HepG2 (cell line): ENCODE data around the gene RGS19. TPM values are rescaled to one million over a fixed set of nuclear protein-coding genes. Genes with fewer than 3 reads are reported as not detected.

Experiments
- ARNT2 ChIP-seq: sonication (generic); formaldehyde crosslinking; IDR thresholded peaks from 2 replicates; pipeline ENCODE4 v1.8.0; 2022; ENCODE audit warnings: mild to moderate bottlenecking, low read depth, missing genetic modification reagents, moderate library complexity
- ATF1 ChIP-seq: IDR thresholded peaks from 2 replicates; pipeline ENCODE4 v1.6.1; 2016; ENCODE audit warnings: mild to moderate bottlenecking, control low read depth
- BRD4 ChIP-seq: sonication (generic); formaldehyde crosslinking; IDR thresholded peaks from 2 replicates; pipeline ENCODE4 v1.4.0; 2020; ENCODE audit warnings: missing genetic modification reagents
- CHCHD3 ChIP-seq: sonication (generic); formaldehyde crosslinking; IDR thresholded peaks from 2 replicates; pipeline ENCODE4 v1.8.0; 2022; ENCODE audit warnings: mild to moderate bottlenecking, missing genetic modification reagents, moderate library complexity
- CHD2 ChIP-seq: IDR thresholded peaks from 2 replicates; pipeline ENCODE4 v1.6.1; 2011; ENCODE audit warnings: low read depth, low read length, improper control_type of control experiment
- ESRRA ChIP-seq: sonication (generic); formaldehyde crosslinking; IDR thresholded peaks from 2 replicates; pipeline ENCODE4 v1.5.1; 2020; ENCODE audit warnings: mild to moderate bottlenecking, low read depth, missing genetic modification reagents
- GTF2F1 ChIP-seq: fragments of 150-350 bp; IDR thresholded peaks from 2 replicates; pipeline ENCODE4 v1.6.1; 2014; ENCODE audit warnings: low read length
- HOXA5 ChIP-seq: sonication (generic); formaldehyde crosslinking; IDR thresholded peaks from 2 replicates; pipeline ENCODE4 v1.4.0; 2020; ENCODE audit warnings: missing genetic modification reagents
- ISL2 ChIP-seq: sonication (generic); formaldehyde crosslinking; IDR thresholded peaks from 2 replicates; pipeline ENCODE4 v1.5.0; 2020; ENCODE audit warnings: missing genetic modification reagents
- KDM5A ChIP-seq: fragments of 200-600 bp; sonication (generic); IDR thresholded peaks from 2 replicates; pipeline ENCODE4 v1.7.0; 2018; ENCODE audit warnings: antibody characterized with exemption, mild to moderate bottlenecking, low read length, borderline replicate concordance
- MTF2 ChIP-seq: sonication (generic); formaldehyde crosslinking; IDR thresholded peaks from 2 replicates; pipeline ENCODE4 v1.5.0; 2020; ENCODE audit warnings: missing genetic modification reagents, borderline replicate concordance
- PRDM4 ChIP-seq: sonication (generic); formaldehyde crosslinking; IDR thresholded peaks from 2 replicates; pipeline ENCODE4 v1.9.0; 2021; ENCODE audit warnings: missing genetic modification reagents, borderline replicate concordance
- SP5 ChIP-seq: IDR thresholded peaks from 2 replicates; pipeline ENCODE4 v1.6.1; 2016; ENCODE audit warnings: low read depth, borderline replicate concordance
- TARDBP ChIP-seq: sonication (generic); formaldehyde crosslinking; IDR thresholded peaks from 2 replicates; pipeline ENCODE4 v1.8.0; 2022; ENCODE audit warnings: mild to moderate bottlenecking, missing genetic modification reagents
- TSC22D2 ChIP-seq: sonication (generic); formaldehyde crosslinking; IDR thresholded peaks from 2 replicates; pipeline ENCODE4 v1.5.1; 2020; ENCODE audit warnings: missing genetic modification reagents, mild to moderate bottlenecking, borderline replicate concordance
- ZMYM4 ChIP-seq: sonication (generic); formaldehyde crosslinking; IDR thresholded peaks from 2 replicates; pipeline ENCODE4 v1.8.1; 2023; ENCODE audit warnings: mild to moderate bottlenecking, missing genetic modification reagents
- ZNF142 ChIP-seq: sonication (generic); formaldehyde crosslinking; IDR thresholded peaks from 2 replicates; pipeline ENCODE4 v1.4.0; 2020; ENCODE audit warnings: missing genetic modification reagents
- ZNF367 ChIP-seq: sonication (generic); formaldehyde crosslinking; IDR thresholded peaks from 2 replicates; pipeline ENCODE4 v1.4.0; 2020; ENCODE audit warnings: missing genetic modification reagents, borderline replicate concordance
- ZNF543 ChIP-seq: sonication (generic); formaldehyde crosslinking; IDR thresholded peaks from 2 replicates; pipeline ENCODE4 v1.4.0; 2020; ENCODE audit warnings: mild to moderate bottlenecking, missing genetic modification reagents
- ZNF558 ChIP-seq: sonication (generic); formaldehyde crosslinking; IDR thresholded peaks from 2 replicates; pipeline ENCODE4 v1.9.0; 2022; ENCODE audit warnings: mild to moderate bottlenecking, missing genetic modification reagents, borderline replicate concordance
- ZNF629 ChIP-seq: sonication (generic); formaldehyde crosslinking; conservative IDR thresholded peaks from 2 replicates; pipeline ENCODE4 v1.5.0; 2020; ENCODE audit warnings: missing genetic modification reagents
- ZNF777 ChIP-seq: sonication (generic); formaldehyde crosslinking; IDR thresholded peaks from 2 replicates; pipeline ENCODE4 v1.4.0; 2020; ENCODE audit warnings: missing genetic modification reagents
- polyA plus RNA-seq, 8 experiments: library from polyadenylated mRNA; depleted of rRNA in 3 of 8; stranded (reverse) in 7 of 8; unstranded in 1 of 8; fragments of >200 nt; fragmentation: Illumina TruSeq in 4 of 8; extraction: Trizol in 4 of 8; gene quantifications; 2 replicates each; pipeline versions ENCODE4 v1.2.1 to v1.2.3, GENCODE V29; 2011 to 2016; ENCODE audit warnings: low read depth in 4 of 8, missing spikeins in 1 of 8, mixed read lengths in 1 of 8; ENCODE audit not compliant: insufficient read depth in 1 of 8
- total RNA-seq, 5 experiments: library from RNA; depleted of rRNA; stranded (reverse); fragments of >200 nt; fragmentation: Illumina TruSeq; extraction: Trizol; gene quantifications; 2 replicates each; pipeline ENCODE4 v1.2.3, GENCODE V29; 2016; ENCODE audit warnings: low read depth in 1 of 5

Gene RGS19
- total and polyA plus RNA-seq, 2 of the 13 experiments (the other 11 are each of a cell fraction or from before 2014, with no cell fraction given) = 10.7 to 11.9 TPM

- TF ChIP-seq ZNF142 (CRISPR knock-in tag) = no peak
- TF ChIP-seq SP5 = peak; percentile 85; the same call in 1 of the 2 replicates
- TF ChIP-seq TARDBP = no peak
- peak; percentile 65; the same call in 1 of the 2 replicates for TF ChIP-seq CHCHD3
- peak; percentile 57; the same call in 1 of the 2 replicates for TF ChIP-seq ISL2 (CRISPR knock-in tag)
- peak; percentile 85 for TF ChIP-seq ARNT2
- TF ChIP-seq ZNF777 (CRISPR knock-in tag) = peak; percentile 63
- peak; percentile 67; the same call in 1 of the 2 replicates for TF ChIP-seq HOXA5 (CRISPR knock-in tag)
- TF ChIP-seq ZMYM4 (CRISPR knock-in tag) = no peak
- TF ChIP-seq BRD4 (CRISPR knock-in tag) = peak; percentile 80; the same call in 1 of the 2 replicates
- peak; percentile 32; the same call in 1 of the 2 replicates for TF ChIP-seq ZNF629
- TF ChIP-seq TSC22D2 (CRISPR knock-in tag) = 0 out of 2 replicates have a peak, but pooled peaks have one; percentile 13
- TF ChIP-seq PRDM4 (CRISPR knock-in tag) = no peak
- TF ChIP-seq ESRRA (CRISPR knock-in tag) = peak; percentile 16; the same call in 1 of the 2 replicates
- no peak for TF ChIP-seq KDM5A
- TF ChIP-seq ZNF558 (CRISPR knock-in tag) = no peak
- TF ChIP-seq ZNF367 (CRISPR knock-in tag) = peak; percentile 52; the same call in 1 of the 2 replicates
- no peak for TF ChIP-seq GTF2F1
- TF ChIP-seq ZNF543 = no peak; the same call in 1 of the 2 replicates
- TF ChIP-seq ATF1 = no peak
- TF ChIP-seq CHD2 = peak; percentile 69; the same call in 1 of the 2 replicates
- no peak for TF ChIP-seq MTF2 (CRISPR knock-in tag)
Observed at GRCh38 chr20:64057628-64058498, 21.5 kb downstream of the RGS19 start (continued).
